GM19395 (cell line): ENCODE measurements around the gene AFF2.

Source experiments
- ATAC-seq: cut with Tn5 transposase; IDR thresholded peaks from one replicate; pipeline ENCODE4 v1.9.1; 2021; ENCODE audit warnings: mild to moderate bottlenecking, moderate library complexity; ENCODE audit not compliant: unreplicated experiment

Gene AFF2

DNA sequence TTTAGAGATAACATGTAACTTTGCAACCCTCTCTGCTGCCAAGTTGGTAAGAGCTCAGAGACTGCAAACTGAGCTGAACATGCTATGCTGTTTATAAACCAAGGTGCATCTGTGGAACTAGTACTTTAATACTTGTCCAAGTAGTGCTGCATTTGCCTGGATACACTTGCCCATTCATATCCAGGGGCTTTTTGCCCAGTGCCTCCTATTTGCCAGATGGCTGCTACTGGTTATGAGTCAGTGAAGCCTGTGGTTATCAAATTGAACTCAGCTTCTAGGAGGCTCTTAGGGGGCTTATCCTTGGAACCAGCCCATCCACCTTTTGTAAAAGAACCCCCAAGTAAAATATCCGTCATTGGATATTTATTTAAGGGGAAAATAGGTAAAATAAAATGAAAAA lies 79.6 kb downstream of the AFF2 start:
- no peak for ATAC-seq

DNA sequence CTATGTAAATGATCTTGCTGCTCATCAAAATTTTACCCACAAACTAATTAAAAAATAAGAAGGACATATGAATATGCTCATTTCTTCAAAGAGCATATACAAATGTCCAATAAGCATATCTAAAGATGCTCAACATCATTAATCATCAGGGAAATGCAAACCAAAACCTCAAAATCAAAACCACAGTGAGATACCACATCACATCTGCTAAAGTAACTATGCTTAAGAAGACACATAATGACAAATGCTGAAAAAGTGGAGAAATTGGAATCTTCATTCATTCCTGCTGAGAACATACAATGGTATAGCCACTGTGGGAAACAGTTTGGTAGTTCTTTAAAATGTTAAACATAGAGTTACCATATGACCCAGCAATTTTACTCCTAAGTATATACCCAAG lies 81.9 kb downstream of the AFF2 start:
- ATAC-seq, result no peak

DNA sequence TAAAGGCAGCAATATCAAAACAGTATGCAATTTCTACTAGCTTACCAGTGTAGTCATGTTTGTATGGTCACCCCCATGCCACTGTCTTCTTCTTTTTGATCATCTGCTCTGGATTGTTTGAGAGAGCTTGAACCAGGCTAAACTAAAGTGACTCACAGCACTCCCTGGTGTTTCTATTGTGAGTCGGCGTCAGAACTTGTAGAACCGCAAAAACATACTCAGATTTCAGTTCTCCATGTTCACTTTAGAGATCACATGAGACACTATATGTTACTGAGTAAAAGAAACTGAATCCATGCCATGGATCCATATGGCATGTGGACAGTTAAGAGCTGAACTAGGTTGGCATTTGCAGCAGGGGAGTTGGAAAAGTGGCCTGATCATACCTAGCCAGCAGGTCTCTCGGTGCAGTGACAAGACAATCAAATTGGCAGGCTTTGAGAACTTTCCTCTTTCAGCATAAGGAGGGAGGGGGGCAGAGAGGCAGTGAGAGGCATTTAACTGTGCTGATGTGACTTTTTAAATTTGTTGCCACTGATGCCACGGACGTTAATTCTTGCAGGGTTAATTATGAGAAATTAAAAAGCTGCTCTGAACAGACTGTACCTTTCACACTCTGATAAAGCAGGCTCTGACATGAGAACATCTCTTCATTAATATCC lies 88.4 kb downstream of the AFF2 start:
- ATAC-seq, result no peak

DNA sequence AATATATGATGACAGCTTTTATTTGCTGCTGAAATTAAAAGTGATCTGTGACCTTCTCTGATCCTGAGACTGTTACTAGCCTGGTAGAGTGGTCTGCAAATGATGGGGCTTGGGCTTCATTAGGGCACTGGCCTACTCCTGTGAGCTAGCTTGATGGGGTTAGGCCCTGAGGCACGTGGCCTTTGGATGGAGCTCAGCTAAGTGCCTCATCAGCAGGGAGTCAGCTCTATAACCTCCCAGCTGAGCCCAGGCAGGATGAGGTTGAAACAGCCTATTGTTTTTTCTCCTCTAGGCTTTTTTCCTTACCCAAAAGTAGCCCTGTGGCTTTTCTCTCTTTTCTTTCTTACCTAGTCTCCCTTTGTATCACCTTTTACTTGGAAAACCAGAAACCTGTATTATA lies 92.2 kb downstream of the AFF2 start:
- no peak for ATAC-seq

DNA sequence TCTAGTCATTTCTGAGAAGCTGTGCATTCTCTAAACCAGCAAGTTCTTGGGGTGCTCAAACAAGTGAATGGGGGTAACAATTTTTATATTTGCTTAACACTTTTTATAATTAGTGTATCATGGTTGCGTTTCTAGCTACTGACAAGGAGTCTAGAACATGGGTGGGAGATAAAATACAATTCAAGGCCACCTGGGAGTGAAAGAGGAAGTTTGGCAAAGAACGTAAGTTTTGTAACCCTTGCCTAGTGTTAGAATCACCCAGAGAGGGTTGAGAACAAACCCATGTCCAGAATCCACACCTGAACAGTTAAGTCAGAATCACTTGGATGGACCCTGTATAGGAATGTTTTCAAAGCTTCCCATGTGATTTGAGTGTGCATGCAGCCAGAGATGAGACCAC lies 92.7 kb downstream of the AFF2 start:
- ATAC-seq, result no peak

DNA sequence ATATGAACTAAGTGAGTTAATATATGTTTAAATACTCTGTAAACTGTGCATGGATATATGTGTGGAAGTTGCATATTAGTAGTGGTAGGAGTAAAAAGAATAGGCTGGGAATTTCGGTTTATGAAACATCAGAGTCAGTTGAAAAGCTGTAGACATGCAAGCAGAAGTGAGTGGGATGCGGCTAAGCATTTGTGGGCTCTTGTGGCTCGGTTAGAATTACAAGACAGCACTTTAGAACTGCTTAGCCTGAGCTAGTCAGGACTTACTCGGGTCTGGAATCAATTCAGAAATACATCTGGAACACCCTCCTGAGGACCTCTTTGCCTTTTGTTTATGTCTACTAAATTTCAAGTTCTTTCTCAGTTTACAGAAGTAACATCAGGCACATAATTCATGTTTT lies 93.6 kb downstream of the AFF2 start:
- ATAC-seq, result no peak

DNA sequence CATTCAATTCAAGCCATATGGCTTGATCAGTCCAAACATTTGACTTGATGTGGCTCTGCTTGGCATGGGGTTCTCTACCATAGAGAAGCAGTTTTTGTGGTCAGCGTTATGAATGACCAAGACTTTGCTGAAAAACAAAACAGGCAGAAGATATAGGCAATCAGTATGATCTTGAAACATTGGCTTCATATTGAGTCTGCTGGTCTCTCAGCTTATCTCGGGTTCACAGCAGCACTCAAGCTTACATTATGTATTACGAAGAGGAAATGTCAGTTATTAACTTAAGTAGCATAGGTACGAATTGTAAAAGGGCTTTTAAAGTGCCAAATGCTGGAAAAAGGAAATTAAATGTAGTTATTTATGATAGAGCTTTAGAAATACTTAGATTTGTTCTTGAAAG lies 99.0 kb downstream of the AFF2 start:
- ATAC-seq, result no peak

DNA sequence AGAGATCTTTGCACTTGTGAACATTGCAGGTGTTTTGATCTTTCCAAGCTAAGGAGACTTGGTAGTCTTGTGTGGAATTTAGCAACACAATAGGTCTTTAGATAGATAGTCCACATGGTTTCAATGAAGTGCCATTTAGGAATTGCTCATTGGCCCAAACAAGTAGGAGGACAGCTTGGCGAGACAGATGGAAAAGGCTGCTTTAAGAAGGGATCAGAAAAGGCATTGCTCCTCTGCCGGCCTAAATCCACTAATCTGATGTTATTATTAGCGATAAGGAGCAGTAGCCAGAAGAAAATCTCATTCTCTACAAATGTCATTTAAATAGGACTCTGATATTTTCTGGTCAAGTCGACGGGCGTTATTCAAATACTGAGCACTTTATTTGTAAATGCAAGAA lies 99.7 kb downstream of the AFF2 start:
- no peak for ATAC-seq

DNA sequence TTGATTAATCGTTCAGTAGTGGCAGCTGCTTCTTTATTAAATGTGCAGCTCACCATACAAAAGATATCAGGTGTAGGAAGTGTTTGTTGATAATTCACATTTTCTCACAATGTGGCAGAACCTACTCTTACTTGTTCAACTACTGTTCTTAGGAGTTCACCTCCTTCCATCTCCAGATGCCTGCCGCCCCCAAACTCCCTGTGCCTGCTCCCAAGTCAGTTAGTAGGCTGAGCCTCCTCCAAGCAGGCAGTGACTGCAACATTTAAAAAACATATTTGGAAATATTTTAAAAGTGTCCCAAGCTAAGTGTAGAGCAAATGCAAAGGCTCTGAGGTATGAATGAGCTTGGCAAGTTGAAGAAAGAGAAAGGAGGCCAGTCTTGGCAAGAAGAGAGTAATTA lies 100.2 kb downstream of the AFF2 start:
- ATAC-seq, result no peak

DNA sequence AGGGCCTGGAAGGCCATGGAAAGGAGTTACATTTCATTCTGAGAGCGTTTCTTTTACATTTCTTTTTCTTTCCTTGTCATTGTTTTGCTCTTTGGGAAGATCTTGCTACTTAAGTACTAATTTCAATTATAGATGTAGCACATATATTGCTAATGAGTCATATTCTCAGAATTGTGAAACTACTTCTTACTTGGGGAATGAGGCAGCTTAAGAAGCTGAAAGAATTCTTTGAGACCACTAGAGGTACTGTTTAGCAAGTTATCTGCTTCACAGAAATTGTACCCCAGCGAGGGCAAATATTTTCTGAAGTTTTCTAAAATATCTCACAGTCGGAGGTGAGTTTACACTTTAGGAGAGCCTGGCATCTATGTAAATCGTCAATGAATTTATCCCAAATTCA lies 100.6 kb downstream of the AFF2 start:
- no peak for ATAC-seq

DNA sequence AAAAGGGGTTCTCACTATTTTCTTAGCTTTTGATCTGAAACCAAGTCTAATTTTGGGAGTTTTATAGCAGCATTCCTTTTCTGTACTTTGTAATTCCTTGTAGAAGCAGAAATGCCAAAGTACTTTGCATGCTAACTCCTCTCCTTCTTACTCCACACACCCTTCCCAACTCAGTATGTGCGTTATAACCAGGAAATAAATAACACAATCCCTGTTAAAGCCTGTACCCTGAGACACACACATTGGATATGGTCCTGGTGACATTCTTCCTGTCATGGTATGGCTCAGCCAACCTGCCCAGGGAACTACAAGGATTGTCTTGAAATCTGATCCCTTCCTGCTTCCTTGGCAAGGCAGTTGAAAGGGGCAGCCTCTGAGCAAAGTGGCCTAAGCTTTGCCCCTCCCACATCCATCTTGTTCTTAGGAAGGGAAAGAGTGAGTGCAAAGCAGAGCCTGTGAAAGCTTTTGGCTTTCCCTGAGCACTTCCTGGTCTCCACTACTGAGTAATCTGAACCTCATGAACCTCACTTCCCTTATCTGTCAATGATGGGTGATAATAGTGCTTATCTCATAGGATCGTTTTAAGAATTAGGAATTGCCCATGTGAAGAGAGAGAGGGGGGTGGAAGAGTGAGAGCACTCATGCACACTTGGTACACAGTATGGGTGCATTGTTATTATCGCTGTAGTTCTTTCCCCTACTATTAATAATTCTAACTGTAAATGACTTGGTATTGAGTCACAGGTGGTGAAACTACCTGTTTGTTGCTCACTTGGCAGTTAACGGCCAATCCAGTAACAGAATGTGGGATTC lies 109.3 kb downstream of the AFF2 start:
- peak; percentile 80 for ATAC-seq

DNA sequence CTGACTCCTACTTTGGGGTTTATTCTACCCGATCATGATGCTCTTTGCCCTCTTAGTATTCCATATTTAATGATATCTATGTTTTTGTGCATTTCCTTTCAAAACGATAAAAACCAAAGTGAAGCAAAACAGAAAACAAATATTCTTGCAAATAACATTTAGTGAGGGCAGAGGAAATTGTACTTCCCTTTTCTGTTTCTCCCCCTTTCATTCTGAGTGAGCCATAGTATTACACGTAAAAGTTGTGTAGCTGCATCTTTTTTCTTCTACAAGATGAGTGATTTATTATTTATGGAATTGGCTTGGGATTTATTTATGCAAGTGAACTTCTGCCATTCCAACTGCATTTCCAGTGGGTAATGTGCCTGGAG lies 109.9 kb downstream of the AFF2 start:
- peak; percentile 74 for ATAC-seq

DNA sequence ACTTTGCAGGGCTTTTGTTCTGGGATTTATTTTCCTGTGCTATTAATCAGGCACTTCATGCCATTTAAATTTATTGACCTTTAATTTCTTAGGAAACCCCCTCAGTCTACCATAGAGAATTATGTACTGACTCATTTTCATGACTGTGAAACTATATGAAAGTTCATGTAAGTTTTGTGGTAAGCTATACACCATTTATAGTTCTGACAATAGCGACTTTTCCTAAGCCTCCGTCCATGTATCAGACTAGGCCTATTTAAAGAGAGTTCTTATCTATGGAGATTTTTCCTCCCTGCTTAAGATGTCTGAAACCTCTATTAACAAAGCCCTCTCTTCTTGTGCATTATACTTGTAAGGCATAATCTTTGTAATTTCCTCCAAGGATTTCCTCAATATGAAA lies 111.6 kb downstream of the AFF2 start:
- peak; percentile 45 for ATAC-seq

DNA sequence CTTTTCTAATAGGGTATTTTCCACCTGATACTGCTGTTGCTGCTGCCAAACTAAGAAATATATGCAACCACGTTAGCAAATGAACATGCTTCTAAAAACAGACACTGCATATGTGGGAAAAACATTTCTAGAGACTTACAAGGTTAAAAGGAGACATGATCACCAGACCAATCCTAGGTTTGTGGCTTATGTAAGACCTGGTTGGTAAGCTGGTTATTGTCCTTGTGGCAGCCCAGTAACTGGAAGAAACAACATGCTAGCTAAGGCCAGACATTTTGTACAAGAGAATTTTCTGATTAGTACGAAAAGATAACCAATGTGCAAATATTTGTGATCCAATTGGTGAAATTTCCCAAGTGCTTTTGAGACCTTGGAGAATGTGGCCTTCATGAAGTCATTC lies 112.0 kb downstream of the AFF2 start:
- ATAC-seq, result no peak

DNA sequence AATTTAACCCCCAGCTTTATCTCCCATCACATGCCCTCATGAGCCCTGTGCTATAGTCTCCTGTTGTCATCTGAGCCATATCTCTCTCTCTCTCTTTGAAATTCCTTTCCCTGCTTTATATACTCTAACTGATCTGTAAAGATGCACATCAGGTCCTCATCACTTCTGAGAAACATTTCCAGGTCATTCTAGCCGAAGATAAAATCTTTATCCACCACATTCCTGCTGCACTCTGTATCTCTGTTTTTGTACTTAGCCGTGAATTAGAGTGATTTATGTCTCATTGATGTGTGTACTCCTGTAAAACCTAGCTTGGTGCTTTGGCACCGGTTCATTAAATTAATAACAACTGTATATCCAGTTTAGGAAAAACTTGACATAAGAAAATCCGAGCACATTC lies 113.2 kb downstream of the AFF2 start:
- ATAC-seq, result no peak

DNA sequence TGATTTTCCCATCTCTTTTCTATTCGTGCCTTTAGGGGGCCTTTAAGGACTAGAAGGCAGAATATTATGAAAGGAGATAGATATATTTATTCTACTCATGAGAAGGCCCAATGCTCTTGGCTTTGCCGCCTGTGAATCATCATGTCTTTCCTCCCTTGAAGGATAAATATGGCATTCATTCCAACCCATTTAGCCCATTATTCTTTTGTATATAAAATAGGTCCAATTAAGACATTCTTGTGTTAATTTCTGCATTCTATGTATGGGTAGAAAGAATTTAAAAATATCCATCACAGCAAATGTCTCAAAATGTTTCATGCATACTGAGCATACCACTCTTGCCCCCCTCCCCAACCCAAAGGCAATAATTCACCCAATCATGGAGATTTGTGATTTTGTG lies 115.1 kb downstream of the AFF2 start:
- ATAC-seq, result no peak

DNA sequence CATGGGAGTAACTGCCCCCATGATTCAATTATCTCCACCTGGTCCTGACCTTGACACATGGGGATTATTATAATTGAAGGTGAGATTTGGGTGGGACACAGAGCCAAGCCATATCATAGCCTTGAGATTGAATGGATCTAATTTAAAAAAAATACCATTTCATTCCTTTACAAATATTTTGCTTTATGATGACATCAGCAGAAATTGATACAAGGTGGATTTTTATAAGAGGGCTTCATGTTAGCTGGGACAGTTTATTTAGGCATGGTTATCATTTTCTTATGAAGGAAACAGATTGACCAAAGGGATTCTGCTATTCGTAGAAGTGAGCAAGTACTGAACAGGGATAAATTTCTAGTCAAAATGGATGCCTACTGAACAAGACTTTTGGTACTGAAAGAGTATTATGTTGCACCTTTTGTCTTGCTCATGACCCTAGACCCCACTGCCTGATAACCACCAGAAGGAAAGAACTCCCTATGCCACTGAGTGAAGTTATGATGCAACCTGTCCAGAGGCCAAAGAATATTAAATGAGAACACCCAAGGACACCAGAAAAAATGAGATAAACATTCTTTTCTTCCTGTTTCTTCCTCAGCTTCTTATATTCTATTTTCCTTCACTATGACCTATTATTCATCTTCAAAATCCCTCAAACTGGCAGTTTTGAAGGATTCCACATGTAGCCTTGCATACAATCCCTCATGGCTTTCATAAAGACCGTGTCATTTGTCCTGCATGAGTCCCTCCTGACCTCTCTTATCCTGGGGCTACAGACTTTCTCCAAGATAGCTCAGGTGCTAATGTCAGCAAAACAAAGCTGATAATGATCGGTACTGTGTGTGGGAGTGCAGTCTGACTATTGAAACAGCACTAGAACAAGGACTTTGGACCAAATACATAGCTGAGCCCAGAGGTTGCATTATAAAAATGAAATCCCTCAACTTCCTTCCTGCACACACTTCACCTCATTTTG lies 118.3 kb downstream of the AFF2 start:
- no peak for ATAC-seq

DNA sequence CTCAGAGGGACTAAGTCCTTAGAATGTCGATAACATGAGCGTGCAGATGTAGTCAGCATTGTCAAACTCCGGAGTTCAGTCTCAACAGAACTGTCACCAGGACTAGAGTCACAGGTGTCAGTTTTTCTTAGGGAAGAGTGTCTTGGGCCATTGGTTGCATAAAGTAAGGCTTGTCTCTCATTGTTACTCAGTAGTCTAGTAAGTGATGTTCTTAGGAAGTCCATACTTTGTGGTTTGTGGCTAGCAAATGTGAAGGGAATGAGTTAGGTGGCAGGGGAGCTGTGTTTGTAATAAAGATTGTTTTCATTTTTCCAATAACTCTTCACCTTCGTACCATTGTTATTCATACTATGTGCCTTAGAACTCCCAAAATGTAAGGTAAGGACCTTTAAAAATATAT lies 119.6 kb downstream of the AFF2 start:
- ATAC-seq, result no peak

DNA sequence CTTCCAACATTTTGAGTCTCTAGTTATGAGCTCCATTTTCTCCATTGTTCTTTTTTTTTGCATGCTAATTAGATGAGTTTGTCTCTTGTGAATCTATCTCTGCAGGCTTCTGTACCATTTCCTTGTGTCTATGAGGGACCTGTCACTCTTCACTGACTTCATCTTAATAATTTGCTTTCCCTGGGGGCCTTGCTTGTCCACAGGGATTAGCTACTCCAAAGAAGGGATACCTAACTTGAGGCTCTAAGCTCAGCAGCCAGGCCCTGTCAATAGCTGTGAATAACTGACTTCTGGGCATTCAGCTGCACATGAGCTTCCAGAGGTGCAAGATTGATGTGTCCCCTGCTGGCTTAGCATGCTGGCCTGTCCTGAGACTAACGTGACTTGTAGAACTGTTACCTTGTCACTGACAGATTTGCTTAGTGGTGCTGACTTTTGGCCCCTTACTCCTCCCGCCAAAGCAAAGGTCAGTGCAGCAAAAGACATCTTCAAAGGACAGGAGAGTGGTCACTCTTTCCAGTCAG lies 124.6 kb downstream of the AFF2 start:
- ATAC-seq, result no peak

DNA sequence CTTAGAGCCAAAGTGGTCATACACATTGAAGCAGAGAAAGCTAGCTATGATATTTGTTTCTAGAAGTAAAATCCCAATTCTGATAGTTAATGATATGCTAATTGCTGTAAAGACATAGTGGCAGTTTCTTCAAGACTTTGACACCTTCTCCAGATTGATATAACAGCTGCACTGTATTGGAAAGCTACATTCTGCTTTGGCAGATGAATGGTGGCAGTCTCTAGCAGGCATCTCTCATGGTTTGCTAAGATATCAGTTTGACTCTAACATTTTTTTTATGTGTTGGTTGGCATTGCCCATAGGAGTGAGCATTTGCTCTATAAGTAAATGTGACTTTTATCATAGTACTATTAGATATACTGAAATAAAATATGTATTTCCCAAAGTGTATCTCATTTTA lies 128.2 kb downstream of the AFF2 start:
- no peak for ATAC-seq

DNA sequence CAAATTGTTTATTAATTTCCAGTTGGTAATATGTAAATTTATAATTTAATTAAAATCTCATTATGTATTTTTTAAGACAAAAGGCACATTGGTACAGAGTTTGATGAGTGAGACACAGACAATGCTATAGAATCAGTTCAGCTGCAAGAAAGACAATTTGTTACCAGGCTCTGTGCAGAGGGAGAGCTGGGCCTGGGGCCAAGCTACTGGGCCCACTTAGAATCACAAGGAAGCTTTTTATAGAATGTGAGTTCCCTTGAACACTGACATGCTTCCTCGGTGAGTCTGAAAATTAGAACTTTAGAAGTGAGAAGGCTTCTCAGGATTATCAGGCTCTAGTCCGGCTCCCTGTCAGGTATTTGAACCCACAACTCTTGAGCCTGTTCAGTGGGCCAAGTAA lies 129.0 kb downstream of the AFF2 start:
- ATAC-seq, result no peak
